NB4 (cell line): ENCODE results near the gene PPFIA2.

ENCODE experiments used
- POLR2A ChIP-seq: IDR thresholded peaks from 2 replicates; pipeline ENCODE4 v1.6.1; 2011; ENCODE audit warnings: mild to moderate bottlenecking; ENCODE audit not compliant: insufficient read length; ENCODE audit errors: extremely low read depth
- TF ChIP-seq, protein P1 (sequence below): IDR thresholded peaks from one replicate; pipeline ENCODE4 v1.5.1; 2012; ENCODE audit warnings: low read depth, low read length

DNA sequence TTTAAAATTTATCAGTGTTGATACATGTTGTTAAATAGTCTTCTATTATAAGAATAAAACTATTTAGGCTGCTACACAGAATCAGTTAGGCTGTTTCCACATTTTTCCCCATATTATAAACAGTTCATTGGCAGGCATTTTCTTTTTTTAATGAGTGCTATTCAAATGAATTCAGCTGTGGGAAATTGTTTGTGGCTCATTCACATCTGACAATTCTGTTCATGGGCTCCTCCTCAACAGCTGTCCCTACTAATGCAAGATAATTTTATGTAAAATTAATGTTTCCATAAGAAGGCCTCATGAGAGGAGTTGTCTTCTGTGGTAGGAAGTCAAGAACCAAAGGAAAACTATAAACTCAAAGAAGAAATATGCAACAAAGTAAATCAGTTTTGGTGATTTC lies 218.0 kb downstream of the PPFIA2 start:
- TF ChIP-seq POLR2A, result no peak
- TF ChIP-seq, protein P1, sequence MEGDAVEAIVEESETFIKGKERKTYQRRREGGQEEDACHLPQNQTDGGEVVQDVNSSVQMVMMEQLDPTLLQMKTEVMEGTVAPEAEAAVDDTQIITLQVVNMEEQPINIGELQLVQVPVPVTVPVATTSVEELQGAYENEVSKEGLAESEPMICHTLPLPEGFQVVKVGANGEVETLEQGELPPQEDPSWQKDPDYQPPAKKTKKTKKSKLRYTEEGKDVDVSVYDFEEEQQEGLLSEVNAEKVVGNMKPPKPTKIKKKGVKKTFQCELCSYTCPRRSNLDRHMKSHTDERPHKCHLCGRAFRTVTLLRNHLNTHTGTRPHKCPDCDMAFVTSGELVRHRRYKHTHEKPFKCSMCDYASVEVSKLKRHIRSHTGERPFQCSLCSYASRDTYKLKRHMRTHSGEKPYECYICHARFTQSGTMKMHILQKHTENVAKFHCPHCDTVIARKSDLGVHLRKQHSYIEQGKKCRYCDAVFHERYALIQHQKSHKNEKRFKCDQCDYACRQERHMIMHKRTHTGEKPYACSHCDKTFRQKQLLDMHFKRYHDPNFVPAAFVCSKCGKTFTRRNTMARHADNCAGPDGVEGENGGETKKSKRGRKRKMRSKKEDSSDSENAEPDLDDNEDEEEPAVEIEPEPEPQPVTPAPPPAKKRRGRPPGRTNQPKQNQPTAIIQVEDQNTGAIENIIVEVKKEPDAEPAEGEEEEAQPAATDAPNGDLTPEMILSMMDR, result no peak
